ENCODE results near the gene RMDN3.

RMDN3 gene

DNA sequence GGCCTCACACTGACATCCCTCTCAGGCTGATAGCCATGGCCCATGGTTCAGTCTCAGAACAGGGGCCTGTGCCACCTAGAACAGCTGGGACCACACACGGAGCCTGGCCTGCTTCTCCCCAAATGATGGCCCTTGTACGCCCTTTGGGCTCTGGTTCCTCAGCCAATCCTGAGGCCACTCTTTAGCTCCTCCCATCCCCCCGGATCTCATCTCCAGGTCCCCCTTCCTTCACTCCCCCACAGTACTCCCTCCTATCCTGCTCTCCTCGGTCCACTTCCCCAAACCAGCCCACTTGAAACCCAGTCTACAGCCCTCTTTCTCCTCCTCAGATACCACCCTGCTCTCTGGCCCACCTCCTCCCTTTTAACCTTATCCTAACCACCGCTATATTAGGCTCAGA, 34.1 kb upstream of the RMDN3 start:
- peaks cover 40% of the 10 kb centered on the region for H3K4me1 ChIP-seq (ENCODE audit: control insufficient read depth, insufficient read depth, low read length)

DNA sequence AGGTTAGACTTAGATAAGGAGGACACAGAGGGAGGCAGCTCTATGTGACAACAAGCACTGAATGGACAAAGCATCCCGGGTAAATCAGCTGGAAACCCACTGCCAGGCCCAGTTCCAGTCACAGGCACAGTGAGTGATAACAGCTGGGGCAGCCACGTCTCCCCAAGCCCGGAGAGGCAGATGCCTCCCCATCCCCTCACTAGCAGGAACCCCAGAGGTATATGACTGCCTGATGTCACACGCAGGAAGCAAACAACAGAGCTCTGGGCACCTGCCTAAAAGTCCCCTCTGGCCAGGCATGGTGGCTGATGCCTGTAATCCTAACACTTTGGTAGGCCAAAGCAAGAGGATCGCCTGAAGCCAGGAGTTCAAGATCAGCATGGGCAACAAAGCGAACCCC, 32.9 kb upstream of the RMDN3 start:
- peaks cover 41% of the 10 kb centered on the region for H3K4me1 ChIP-seq (ENCODE audit: control insufficient read depth, insufficient read depth, low read length)
- no peaks in the 10 kb centered on the region for H3K9me3 ChIP-seq (ENCODE audit: control insufficient read depth, insufficient read depth, low read length)
- no peaks in the 10 kb centered on the region for H3K27me3 ChIP-seq (ENCODE audit: control insufficient read depth, insufficient read depth, low read length)
- H3K9ac ChIP-seq (ENCODE audit: low read depth, low read length) = no peak overlapping the region
- peak overlapping the region; percentile 36; the same call in 1 of the 2 replicates for H3K4me3 ChIP-seq (ENCODE audit: low read depth, low read length)
- peak overlapping the region; percentile 61 for H3K27ac ChIP-seq (ENCODE audit: low read depth, low read length)
- peaks cover 7% of the 10 kb centered on the region; the same call in 1 of the 2 replicates for H3K36me3 ChIP-seq (ENCODE audit: control insufficient read depth, insufficient read depth, low read length)

More for the DNA sequence above, 34.1 kb upstream of the RMDN3 start:
- Histone ChIP-seq H3K36me3 (ENCODE audit: control insufficient read depth, insufficient read depth, low read length) (peaks cover 7% of the 10 kb centered on the region; the same call in 1 of the 2 replicates), H3K27me3 (ENCODE audit: control insufficient read depth, insufficient read depth, low read length) (no peaks in the 10 kb centered on the region), H3K9me3 (ENCODE audit: control insufficient read depth, insufficient read depth, low read length) (no peaks in the 10 kb centered on the region), H3K27ac (ENCODE audit: low read depth, low read length) (no peak overlapping the region), H3K9ac (ENCODE audit: low read depth, low read length) (no peak overlapping the region), H3K4me3 (ENCODE audit: low read depth, low read length) (no peak overlapping the region)

DNA sequence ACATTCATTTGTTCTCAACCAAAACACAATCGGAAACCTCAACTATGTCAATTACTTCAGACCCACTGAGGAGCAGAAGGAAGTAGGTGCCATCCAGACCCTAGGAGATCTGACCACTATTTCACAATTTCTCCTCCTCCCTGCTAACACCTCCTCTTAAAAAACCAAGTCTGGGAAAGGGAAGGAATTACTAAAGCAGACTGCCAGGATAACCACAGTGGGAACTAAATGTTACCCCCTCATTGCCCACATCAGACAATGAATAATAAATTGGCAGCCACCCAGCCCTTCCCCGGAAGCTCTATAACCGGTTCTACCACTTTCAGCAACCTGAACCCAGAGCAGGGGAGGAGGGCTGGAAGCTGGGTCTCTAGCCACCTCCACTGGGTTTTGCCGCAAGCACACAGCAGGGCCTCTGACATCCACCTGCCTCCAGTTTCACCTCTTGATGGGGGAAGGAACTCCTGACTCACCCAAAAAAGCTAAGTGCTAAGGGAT, 32.3 kb upstream of the RMDN3 start:
- Histone ChIP-seq H3K36me3 (ENCODE audit: control insufficient read depth, insufficient read depth, low read length) (peaks cover 7% of the 10 kb centered on the region; the same call in 1 of the 2 replicates), H3K4me3 (ENCODE audit: low read depth, low read length) (peak overlapping the region; percentile 36), H3K27me3 (ENCODE audit: control insufficient read depth, insufficient read depth, low read length) (no peaks in the 10 kb centered on the region), H3K9me3 (ENCODE audit: control insufficient read depth, insufficient read depth, low read length) (no peaks in the 10 kb centered on the region), H3K4me1 (ENCODE audit: control insufficient read depth, insufficient read depth, low read length) (peaks cover 44% of the 10 kb centered on the region), H3K27ac (ENCODE audit: low read depth, low read length) (peak overlapping the region; percentile 72), H3K9ac (ENCODE audit: low read depth, low read length) (0 out of 2 replicates have a peak overlapping the region, but pooled peaks have one; percentile 11)

DNA sequence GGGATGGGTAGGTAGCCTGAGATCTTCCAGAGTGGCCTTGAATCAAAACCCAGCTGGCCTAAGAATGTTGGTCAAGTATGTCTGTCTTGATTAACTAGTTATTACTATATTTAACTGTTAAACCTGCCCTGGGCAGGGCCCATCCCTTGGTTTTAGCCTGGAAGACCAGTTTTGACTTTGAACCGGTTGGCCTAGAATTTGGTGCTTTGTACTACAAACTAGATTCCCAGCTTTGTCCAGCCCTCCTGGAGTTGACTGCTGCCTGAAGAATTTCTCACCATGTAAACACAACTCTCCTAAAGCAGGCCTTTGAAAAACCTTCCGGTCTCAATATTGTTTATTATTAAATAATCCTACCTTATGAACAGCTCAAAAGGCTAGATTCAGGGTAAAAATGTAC, 30.8 kb upstream of the RMDN3 start:
- Histone ChIP-seq H3K4me1 (ENCODE audit: control insufficient read depth, insufficient read depth, low read length) (peaks cover 44% of the 10 kb centered on the region), H3K27ac (ENCODE audit: low read depth, low read length) (no peak overlapping the region), H3K9ac (ENCODE audit: low read depth, low read length) (no peak overlapping the region), H3K27me3 (ENCODE audit: control insufficient read depth, insufficient read depth, low read length) (no peaks in the 10 kb centered on the region), H3K36me3 (ENCODE audit: control insufficient read depth, insufficient read depth, low read length) (peaks cover 4% of the 10 kb centered on the region; the same call in 1 of the 2 replicates), H3K9me3 (ENCODE audit: control insufficient read depth, insufficient read depth, low read length) (no peaks in the 10 kb centered on the region), H3K4me3 (ENCODE audit: low read depth, low read length) (no peak overlapping the region)

DNA sequence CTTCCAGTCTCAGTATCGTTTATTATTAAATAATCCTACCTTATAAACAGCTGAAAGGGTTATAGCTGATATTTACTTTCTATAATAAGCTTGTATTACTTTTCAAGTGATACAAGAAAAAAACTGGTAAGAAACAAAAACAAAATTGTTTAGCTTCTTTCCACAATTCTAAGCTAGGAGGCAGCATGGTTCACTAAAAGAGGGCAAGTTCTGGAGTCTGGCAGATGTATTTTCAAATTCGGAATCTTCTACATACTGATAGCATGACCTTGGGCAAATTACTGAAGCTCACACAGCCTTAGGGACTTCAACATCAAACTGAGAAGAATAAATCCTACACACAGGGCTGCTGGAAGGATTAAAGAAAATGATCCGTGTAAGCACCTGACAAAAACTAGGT, 30.1 kb upstream of the RMDN3 start:
- H3K9me3 ChIP-seq (ENCODE audit: control insufficient read depth, insufficient read depth, low read length) = no peaks in the 10 kb centered on the region
- no peak overlapping the region for H3K4me3 ChIP-seq (ENCODE audit: low read depth, low read length)
- H3K36me3 ChIP-seq (ENCODE audit: control insufficient read depth, insufficient read depth, low read length) = no peaks in the 10 kb centered on the region
- no peaks in the 10 kb centered on the region for H3K27me3 ChIP-seq (ENCODE audit: control insufficient read depth, insufficient read depth, low read length)
- H3K4me1 ChIP-seq (ENCODE audit: control insufficient read depth, insufficient read depth, low read length) = peaks cover 40% of the 10 kb centered on the region
- H3K27ac ChIP-seq (ENCODE audit: low read depth, low read length) = no peak overlapping the region
- H3K9ac ChIP-seq (ENCODE audit: low read depth, low read length) = no peak overlapping the region

DNA sequence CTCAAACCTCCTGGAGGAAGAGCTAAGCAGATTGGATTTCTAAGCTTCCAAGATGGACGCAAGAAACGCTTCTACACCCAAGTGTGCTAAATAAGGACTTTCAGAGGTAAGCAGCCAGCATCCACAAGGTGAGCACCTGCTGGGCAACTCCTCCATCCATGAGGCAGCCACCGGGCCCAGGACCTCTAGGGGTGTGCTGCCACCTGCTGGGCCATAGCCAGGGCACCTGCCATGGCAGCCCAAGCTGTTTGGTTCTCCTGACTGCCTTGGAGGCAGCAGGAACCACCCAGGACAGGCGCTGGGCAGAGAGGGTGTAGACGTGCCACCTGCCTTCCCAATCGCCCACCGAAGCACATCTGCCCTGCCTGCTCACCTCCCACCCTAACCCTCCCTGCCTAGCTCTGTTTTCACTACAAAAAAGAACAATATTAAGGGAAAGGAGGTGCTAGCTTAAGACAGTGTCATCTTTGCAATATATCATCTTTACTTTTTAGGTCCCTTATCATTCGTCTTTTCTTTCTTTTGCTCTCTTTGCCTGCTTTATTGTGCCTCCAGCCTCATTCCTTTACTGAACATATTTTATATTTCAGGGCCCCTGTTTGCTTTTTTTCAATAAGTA, 27.7 kb upstream of the RMDN3 start:
- H3K4me3 ChIP-seq (ENCODE audit: low read depth, low read length) = no peak overlapping the region
- no peaks in the 10 kb centered on the region for H3K9me3 ChIP-seq (ENCODE audit: control insufficient read depth, insufficient read depth, low read length)
- H3K9ac ChIP-seq (ENCODE audit: low read depth, low read length) = no peak overlapping the region
- peaks cover 18% of the 10 kb centered on the region for H3K36me3 ChIP-seq (ENCODE audit: control insufficient read depth, insufficient read depth, low read length)
- H3K4me1 ChIP-seq (ENCODE audit: control insufficient read depth, insufficient read depth, low read length) = peaks cover 27% of the 10 kb centered on the region
- no peak overlapping the region for H3K27ac ChIP-seq (ENCODE audit: low read depth, low read length)
- no peaks in the 10 kb centered on the region for H3K27me3 ChIP-seq (ENCODE audit: control insufficient read depth, insufficient read depth, low read length)

DNA sequence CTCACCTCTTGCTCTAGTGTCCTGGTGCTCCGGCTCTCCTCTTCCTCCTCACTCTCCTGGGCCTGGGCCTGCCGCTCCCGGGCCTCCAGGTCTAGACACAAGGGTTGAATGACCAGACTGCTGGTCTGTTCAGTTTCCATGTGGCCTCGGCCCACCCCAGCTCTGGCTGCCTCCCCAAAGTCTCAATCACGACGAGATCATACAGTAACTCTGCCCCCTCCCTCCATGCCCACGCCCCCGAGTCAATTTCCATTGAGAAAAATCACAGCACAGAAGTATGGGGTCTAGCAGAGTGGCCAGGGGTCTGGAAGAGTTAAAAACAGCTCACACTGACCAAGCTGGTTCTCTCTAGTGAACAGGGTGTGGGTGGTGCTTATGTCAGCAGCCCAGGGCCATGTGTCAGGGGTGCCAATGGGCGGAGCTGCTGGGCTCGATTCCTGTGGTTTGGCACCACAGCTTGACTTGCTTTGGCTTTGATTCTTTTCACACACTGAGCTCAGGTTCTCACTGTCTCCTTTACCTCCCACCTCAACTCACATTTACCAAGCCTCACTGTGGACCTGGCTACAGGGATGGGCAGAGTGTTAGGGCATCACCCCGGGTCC, 21.6 kb upstream of the RMDN3 start:
- no peak overlapping the region for H3K9ac ChIP-seq (ENCODE audit: low read depth, low read length)
- no peaks in the 10 kb centered on the region for H3K27me3 ChIP-seq (ENCODE audit: control insufficient read depth, insufficient read depth, low read length)
- no peak overlapping the region for H3K4me3 ChIP-seq (ENCODE audit: low read depth, low read length)
- H3K27ac ChIP-seq (ENCODE audit: low read depth, low read length) = no peak overlapping the region
- H3K9me3 ChIP-seq (ENCODE audit: control insufficient read depth, insufficient read depth, low read length) = no peaks in the 10 kb centered on the region
- H3K36me3 ChIP-seq (ENCODE audit: control insufficient read depth, insufficient read depth, low read length) = peaks cover 67% of the 10 kb centered on the region
- H3K4me1 ChIP-seq (ENCODE audit: control insufficient read depth, insufficient read depth, low read length) = no peaks in the 10 kb centered on the region

DNA sequence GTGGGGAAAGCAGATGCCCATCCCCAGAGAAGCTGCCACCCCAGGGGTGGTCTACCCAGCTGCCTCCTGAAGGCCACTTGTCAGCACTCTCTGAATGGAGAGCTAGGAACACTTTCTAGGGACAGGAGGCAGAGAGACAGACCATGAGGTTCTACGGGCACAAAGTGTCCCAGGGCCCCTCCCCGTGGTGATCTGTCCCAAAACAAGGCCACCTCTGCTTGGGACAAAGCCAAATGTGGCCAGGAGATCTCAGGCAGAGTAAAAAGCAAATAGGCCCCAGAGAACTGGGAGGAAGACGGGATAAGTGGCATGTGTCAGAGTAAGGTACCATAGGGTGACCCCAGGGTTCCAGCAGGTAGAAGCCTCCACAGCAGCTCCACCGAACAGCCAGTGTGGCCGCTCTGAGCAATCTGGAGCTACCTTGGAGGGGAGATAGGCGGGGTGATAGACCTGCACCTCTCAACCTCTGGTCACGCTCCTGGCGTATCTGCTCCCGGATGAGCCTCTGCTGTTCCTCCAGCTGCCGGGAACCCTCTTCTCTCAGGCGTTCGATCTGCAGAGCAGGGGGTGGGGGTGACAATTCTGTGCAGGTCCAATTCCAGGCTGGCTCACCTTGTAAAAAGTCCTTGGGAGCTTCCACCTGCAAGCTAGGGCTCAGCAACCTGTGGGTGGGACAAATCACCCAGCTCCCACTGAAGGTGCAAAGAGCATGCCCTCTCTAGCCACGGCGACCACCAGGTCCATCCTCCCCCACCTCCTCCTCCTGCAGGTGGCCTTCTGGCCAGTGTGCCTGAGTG, 20.9 kb upstream of the RMDN3 start:
- H3K27ac ChIP-seq (ENCODE audit: low read depth, low read length) = no peak overlapping the region
- H3K4me3 ChIP-seq (ENCODE audit: low read depth, low read length) = no peak overlapping the region
- peaks cover 67% of the 10 kb centered on the region for H3K36me3 ChIP-seq (ENCODE audit: control insufficient read depth, insufficient read depth, low read length)
- no peak overlapping the region for H3K9ac ChIP-seq (ENCODE audit: low read depth, low read length)
- no peaks in the 10 kb centered on the region for H3K4me1 ChIP-seq (ENCODE audit: control insufficient read depth, insufficient read depth, low read length)
- no peaks in the 10 kb centered on the region for H3K27me3 ChIP-seq (ENCODE audit: control insufficient read depth, insufficient read depth, low read length)
- no peaks in the 10 kb centered on the region for H3K9me3 ChIP-seq (ENCODE audit: control insufficient read depth, insufficient read depth, low read length)

DNA sequence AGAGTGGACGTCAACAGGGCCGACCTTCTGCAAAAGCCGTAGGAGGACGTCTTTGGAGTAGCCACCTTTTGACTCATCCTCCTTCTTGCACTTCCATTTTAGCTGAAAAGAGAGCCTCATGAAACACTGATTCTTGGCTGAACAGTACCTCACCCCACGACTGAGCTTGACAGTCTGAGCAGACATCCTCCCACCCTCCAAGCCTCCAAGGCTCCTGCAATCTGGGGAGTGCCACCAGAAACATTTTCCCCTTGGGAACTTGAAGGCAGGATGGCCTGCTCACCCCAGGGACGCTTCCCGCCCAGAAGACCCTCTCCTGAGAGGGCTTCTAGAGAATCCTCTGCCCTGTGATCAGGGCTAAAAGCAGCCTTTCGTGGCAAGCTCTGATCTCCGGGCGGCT, 20.0 kb upstream of the RMDN3 start:
- Histone ChIP-seq H3K4me1 (ENCODE audit: control insufficient read depth, insufficient read depth, low read length) (no peaks in the 10 kb centered on the region), H3K36me3 (ENCODE audit: control insufficient read depth, insufficient read depth, low read length) (peaks cover 67% of the 10 kb centered on the region), H3K27me3 (ENCODE audit: control insufficient read depth, insufficient read depth, low read length) (no peaks in the 10 kb centered on the region), H3K9ac (ENCODE audit: low read depth, low read length) (no peak overlapping the region), H3K9me3 (ENCODE audit: control insufficient read depth, insufficient read depth, low read length) (no peaks in the 10 kb centered on the region), H3K4me3 (ENCODE audit: low read depth, low read length) (no peak overlapping the region), H3K27ac (ENCODE audit: low read depth, low read length) (no peak overlapping the region)

DNA sequence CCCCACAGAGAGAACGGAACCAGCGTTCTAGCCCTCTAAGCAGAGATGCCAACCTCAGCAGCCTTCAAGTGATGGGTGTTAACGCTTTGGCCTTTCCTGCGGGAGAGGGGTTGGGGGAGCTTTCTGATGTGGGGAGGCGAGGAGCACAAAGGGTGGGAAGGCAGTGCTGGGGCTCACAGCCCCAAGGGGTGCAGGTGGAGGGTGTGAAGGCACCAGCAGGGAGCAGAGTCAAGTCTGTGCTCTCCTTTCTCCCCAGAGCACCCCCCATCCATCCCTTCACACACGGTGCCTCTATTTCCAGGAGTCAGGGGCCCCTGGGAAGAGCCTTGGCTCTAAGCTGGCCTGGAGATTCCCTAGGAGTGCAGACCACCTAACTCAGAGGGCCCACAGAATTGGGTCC, 18.8 kb upstream of the RMDN3 start:
- H3K4me1 ChIP-seq (ENCODE audit: control insufficient read depth, insufficient read depth, low read length) = no peaks in the 10 kb centered on the region
- peaks cover 60% of the 10 kb centered on the region for H3K36me3 ChIP-seq (ENCODE audit: control insufficient read depth, insufficient read depth, low read length)
- H3K27me3 ChIP-seq (ENCODE audit: control insufficient read depth, insufficient read depth, low read length) = no peaks in the 10 kb centered on the region
- H3K9me3 ChIP-seq (ENCODE audit: control insufficient read depth, insufficient read depth, low read length) = no peaks in the 10 kb centered on the region
- H3K27ac ChIP-seq (ENCODE audit: low read depth, low read length) = no peak overlapping the region
- no peak overlapping the region for H3K4me3 ChIP-seq (ENCODE audit: low read depth, low read length)
- H3K9ac ChIP-seq (ENCODE audit: low read depth, low read length) = no peak overlapping the region

DNA sequence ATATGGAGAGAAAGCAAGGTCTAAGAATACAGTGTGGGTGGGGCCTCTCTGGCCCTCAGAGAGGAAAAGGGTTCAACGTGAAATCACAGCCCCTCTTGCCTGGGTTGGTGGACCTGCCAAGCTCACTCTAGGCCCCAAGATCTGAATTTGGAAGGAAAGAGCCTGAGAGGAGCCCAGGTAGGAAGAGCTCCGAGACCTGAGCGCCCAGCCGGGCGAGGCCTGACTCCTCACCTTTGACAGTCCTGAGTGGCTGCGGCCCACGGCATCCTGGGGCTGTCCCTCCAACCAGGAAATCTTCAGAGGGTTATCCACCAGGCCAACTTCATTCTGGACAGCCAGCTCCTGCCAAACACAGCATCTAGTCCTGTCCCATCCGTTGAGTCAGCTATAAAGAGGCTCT, 18.4 kb upstream of the RMDN3 start:
- H3K27ac ChIP-seq (ENCODE audit: low read depth, low read length) = no peak overlapping the region
- H3K4me3 ChIP-seq (ENCODE audit: low read depth, low read length) = no peak overlapping the region
- H3K36me3 ChIP-seq (ENCODE audit: control insufficient read depth, insufficient read depth, low read length) = peaks cover 55% of the 10 kb centered on the region
- H3K4me1 ChIP-seq (ENCODE audit: control insufficient read depth, insufficient read depth, low read length) = no peaks in the 10 kb centered on the region
- H3K9me3 ChIP-seq (ENCODE audit: control insufficient read depth, insufficient read depth, low read length) = no peaks in the 10 kb centered on the region
- H3K9ac ChIP-seq (ENCODE audit: low read depth, low read length) = no peak overlapping the region
- H3K27me3 ChIP-seq (ENCODE audit: control insufficient read depth, insufficient read depth, low read length) = no peaks in the 10 kb centered on the region
